ENCODE results near the gene SAMD9L.

SAMD9L gene

GRCh38 chr7:93148144-93148543 is at the start of gene SAMD9L:
Gene SAMD9L, minus strand, starts transcription at chr7:93148385. Its CDS starts 12,414 bp downstream, at chr7:93135971.
- no peak for DNase-seq (ENCODE audit: low read depth)

- DNase-seq (ENCODE audit: low read depth) = no peak
These were observed 48.2 kb upstream of the SAMD9L start for GRCh38 chr7:93196336-93196735.

- DNase-seq (ENCODE audit: low read depth) = no peak
These were observed 46.2 kb upstream of the SAMD9L start for GRCh38 chr7:93194386-93194785.

- no peak for DNase-seq (ENCODE audit: low read depth)
These were observed 40.9 kb upstream of the SAMD9L start for GRCh38 chr7:93188870-93189634.

- no peak for DNase-seq (ENCODE audit: low read depth)
These were observed 37.3 kb upstream of the SAMD9L start for GRCh38 chr7:93185303-93186027.

GRCh38 chr7:93179173-93179572 is 31.0 kb upstream of the SAMD9L start:
- DNase-seq (ENCODE audit: low read depth) = no peak

GRCh38 chr7:93178213-93178612 is 30.0 kb upstream of the SAMD9L start:
- no peak for DNase-seq (ENCODE audit: low read depth)

GRCh38 chr7:93176992-93177580 is 28.9 kb upstream of the SAMD9L start:
- DNase-seq (ENCODE audit: low read depth) = no peak

- DNase-seq (ENCODE audit: low read depth) = no peak
These were observed 27.0 kb upstream of the SAMD9L start for GRCh38 chr7:93175219-93175618.

- DNase-seq (ENCODE audit: low read depth) = no peak
These were observed 24.5 kb upstream of the SAMD9L start for GRCh38 chr7:93172683-93173082.

- DNase-seq (ENCODE audit: low read depth) = no peak
These were observed 23.5 kb upstream of the SAMD9L start for GRCh38 chr7:93171606-93172226.

GRCh38 chr7:93165447-93165846 is 17.3 kb upstream of the SAMD9L start:
- DNase-seq (ENCODE audit: low read depth) = no peak

GRCh38 chr7:93164766-93165165 is 16.6 kb upstream of the SAMD9L start:
- DNase-seq (ENCODE audit: low read depth) = no peak

GRCh38 chr7:93161181-93161762 is 13.1 kb upstream of the SAMD9L start:
- no peak for DNase-seq (ENCODE audit: low read depth)

- no peak for DNase-seq (ENCODE audit: low read depth)
These were observed 12.2 kb upstream of the SAMD9L start for GRCh38 chr7:93160410-93160809.

- DNase-seq (ENCODE audit: low read depth) = no peak
These were observed 11.3 kb upstream of the SAMD9L start for GRCh38 chr7:93159490-93159889.

- DNase-seq (ENCODE audit: low read depth) = no peak
These were observed 8.7 kb upstream of the SAMD9L start for GRCh38 chr7:93156884-93157283.

- no peak for DNase-seq (ENCODE audit: low read depth)
These were observed 2.1 kb upstream of the SAMD9L start for GRCh38 chr7:93150200-93150835.

- DNase-seq (ENCODE audit: low read depth) = no peak
These were observed 542 bp upstream of the SAMD9L start for GRCh38 chr7:93148727-93149126.

GRCh38 chr7:93147363-93147762 is 822 bp downstream of the SAMD9L start:
- DNase-seq (ENCODE audit: low read depth) = no peak

GRCh38 chr7:93146472-93147141 is 1.6 kb downstream of the SAMD9L start:
- DNase-seq (ENCODE audit: low read depth) = no peak
